Bronchial epithelial cell (primary cell): ENCODE results near the gene GRIK4. TPM values are rescaled to one million over a fixed set of nuclear protein-coding genes. Genes with fewer than 3 reads are reported as not detected.

ENCODE experiments used
- DNase-seq: peaks from one replicate; pipeline ENCODE4 v3.0.0-alpha.2; 2010; ENCODE audit warnings: low read depth
- FAIRE-seq: peaks from 2 replicates; lab custom pipeline; 2011; peaks lifted over from hg19 to GRCh38; lab: Jason Lieb, UNC
- H3K27me3 ChIP-seq: 2 replicates; pipeline ENCODE4 v1.5.1; 2011; ENCODE audit warnings: low read length; ENCODE audit not compliant: control insufficient read depth, insufficient read depth
- H3K36me3 ChIP-seq: 2 replicates; pipeline ENCODE4 v1.5.1; 2011; ENCODE audit warnings: low read length; ENCODE audit not compliant: control insufficient read depth, insufficient read depth
- H3K4me3 ChIP-seq: 2 replicates; pipeline ENCODE4 v1.5.1; 2011; ENCODE audit warnings: mild to moderate bottlenecking, low read depth, low read length, control low read depth
- CTCF ChIP-seq: IDR thresholded peaks from 2 replicates; pipeline ENCODE4 v1.5.1; 2011; ENCODE audit warnings: mild to moderate bottlenecking, moderate library complexity, low read length, control low read depth, inconsistent platforms; ENCODE audit not compliant: insufficient read depth, severe bottlenecking
- total RNA-seq: library from RNA; depleted of rRNA; stranded (reverse); fragments of >200 nt; gene quantifications from 2 replicates; pipeline ENCODE4 v1.2.1, GENCODE V29; 2014

GRIK4 gene
- total RNA-seq, 1 donor from 2014 or later, result not detected

GRCh38 chr11:120881596-120881995, 370.0 kb downstream of the GRIK4 start:
- no peak overlapping the region for H3K4me3 ChIP-seq
- DNase-seq (no peak), FAIRE-seq (no peak)
- H3K27me3 ChIP-seq, result no peaks in the 10 kb centered on the region
- no peaks in the 10 kb centered on the region for H3K36me3 ChIP-seq
- TF ChIP-seq CTCF, result no peak

- no peak for TF ChIP-seq CTCF
- H3K36me3 ChIP-seq, result no peaks in the 10 kb centered on the region
- FAIRE-seq (no peak), DNase-seq (no peak)
- H3K4me3 ChIP-seq, result no peak overlapping the region
- no peaks in the 10 kb centered on the region for H3K27me3 ChIP-seq
These were observed 370.6 kb downstream of the GRIK4 start for GRCh38 chr11:120882175-120882574.

GRCh38 chr11:120883404-120884080, 372.0 kb downstream of the GRIK4 start:
- Histone ChIP-seq H3K4me3 (no peak overlapping the region), H3K36me3 (no peaks in the 10 kb centered on the region), H3K27me3 (no peaks in the 10 kb centered on the region)
- DNase-seq (peak; percentile 21), FAIRE-seq (no peak)
- no peak for TF ChIP-seq CTCF

- no peak for FAIRE-seq
- TF ChIP-seq CTCF, result no peak
- Histone ChIP-seq H3K4me3 (no peak overlapping the region), H3K36me3 (no peaks in the 10 kb centered on the region), H3K27me3 (no peaks in the 10 kb centered on the region)
- no peak for DNase-seq
These were observed 372.8 kb downstream of the GRIK4 start for GRCh38 chr11:120884154-120885020.

GRCh38 chr11:120890609-120891320, 379.2 kb downstream of the GRIK4 start:
- Histone ChIP-seq H3K4me3 (no peak overlapping the region), H3K27me3 (no peaks in the 10 kb centered on the region), H3K36me3 (no peaks in the 10 kb centered on the region)
- no peak for FAIRE-seq
- TF ChIP-seq CTCF, result no peak
- no peak for DNase-seq
